Endothelial cell of umbilical vein (primary cell): Measurements from ENCODE around the gene TMEM184B. TPM values are rescaled to one million over a fixed set of nuclear protein-coding genes. Genes with fewer than 3 reads are reported as not detected.
A peak's percentile ranks its signal among the peaks of the same experiment; 100 is the strongest.

Experiments used
- BruUV-seq: library from RNA; stranded (reverse); fragments of 400-500 nt; replicated peaks from 2 replicates; lab custom pipeline; 2021; lab: Mats Ljungman, UMichigan
- CTCF ChIA-PET: fragments of 300-600, 350-600 bp; sonication (Branson Sonifier 250); formaldehyde crosslinking; loops from one replicate; lab custom pipeline; 2021; ENCODE audit warnings: antibody characterized with exemption, inconsistent platforms; lab: Charles Lee
- POLR2A ChIA-PET: fragments of 300-600, 350-600 bp; sonication (Branson Sonifier 250); formaldehyde crosslinking; loops from one replicate; lab custom pipeline; 2021; ENCODE audit warnings: antibody characterized with exemption, inconsistent platforms; lab: Charles Lee
- DNase-seq: peaks from one replicate; pipeline ENCODE4 v3.0.0-alpha.2; 2011; ENCODE audit warnings: low read depth, low spot score
- FAIRE-seq: peaks from 2 replicates; lab custom pipeline; 2011; peaks lifted over from hg19 to GRCh38; lab: Jason Lieb, UNC
- H2AFZ ChIP-seq: 2 replicates; pipeline ENCODE4 v1.6.0; 2012; ENCODE audit warnings: low read depth, low read length, control low read depth, inconsistent platforms
- H3K27ac ChIP-seq: 2 replicates; pipeline ENCODE4 v1.5.1; 2011; ENCODE audit warnings: low read depth, mild to moderate bottlenecking, control low read depth, low read length, moderate library complexity; ENCODE audit not compliant: insufficient read depth
- H3K27me3 ChIP-seq, 2 experiments: 2 replicates each; pipeline versions ENCODE4 v1.6.0 to v1.6.1; 2011; ENCODE audit warnings: low read length in 2 of 2, mixed read lengths in 1 of 2; ENCODE audit not compliant: control insufficient read depth in 2 of 2, insufficient read depth in 2 of 2
- H3K36me3 ChIP-seq, 2 experiments: 2 replicates in 1 of 2; 3 replicates in 1 of 2; pipeline ENCODE4 v1.5.1; 2011; ENCODE audit warnings: low read length in 2 of 2, mild to moderate bottlenecking in 1 of 2, moderate library complexity in 1 of 2; ENCODE audit not compliant: control insufficient read depth in 2 of 2, insufficient read depth in 2 of 2; ENCODE audit errors: extremely low read depth in 1 of 2
- H3K4me1 ChIP-seq: 3 replicates; pipeline ENCODE4 v1.5.1; 2011; ENCODE audit warnings: mild to moderate bottlenecking, low read length; ENCODE audit not compliant: control insufficient read depth, insufficient read depth; ENCODE audit errors: extremely low read depth
- H3K4me2 ChIP-seq: 2 replicates; pipeline ENCODE4 v1.6.1; 2011; ENCODE audit warnings: low read length, control low read depth, mixed read lengths; ENCODE audit not compliant: insufficient read depth
- H3K4me3 ChIP-seq, 3 experiments: fragments of 200-600 bp in 1 of 3; sonication (generic), shearing (Covaris generic) in 1 of 3; replicated peaks in 1 of 3; 2 replicates each; pipeline ENCODE4 v1.5.1; 2011 to 2016; ENCODE audit warnings: control low read depth in 3 of 3, low read length in 3 of 3, mild to moderate bottlenecking in 2 of 3, inconsistent platforms in 1 of 3, low read depth in 1 of 3, moderate library complexity in 1 of 3; ENCODE audit not compliant: insufficient read depth in 1 of 3
- H3K79me2 ChIP-seq: 2 replicates; pipeline ENCODE4 v1.6.0; 2012; ENCODE audit warnings: low read length, inconsistent platforms; ENCODE audit not compliant: control insufficient read depth, insufficient read depth
- H3K9ac ChIP-seq: replicated peaks from 2 replicates; pipeline ENCODE3; 2011; ENCODE audit warnings: low read length, control low read depth; ENCODE audit not compliant: insufficient read depth; ENCODE audit errors: extremely low read depth
- H3K9me1 ChIP-seq: replicated peaks from 3 replicates; pipeline ENCODE4 v1.6.0; 2011; ENCODE audit warnings: mild to moderate bottlenecking, low read length; ENCODE audit not compliant: control insufficient read depth, insufficient read depth; ENCODE audit errors: extremely low read depth
- H3K9me3 ChIP-seq: replicated peaks from 2 replicates; pipeline ENCODE4 v1.5.1; 2012; ENCODE audit warnings: low read length, inconsistent platforms; ENCODE audit not compliant: control insufficient read depth, insufficient read depth
- H4K20me1 ChIP-seq: replicated peaks from 2 replicates; pipeline ENCODE3; 2011; ENCODE audit warnings: mild to moderate bottlenecking, low read length; ENCODE audit not compliant: control insufficient read depth, insufficient read depth; ENCODE audit errors: extremely low read depth
- EZH2 ChIP-seq: IDR thresholded peaks from 2 replicates; pipeline ENCODE4 v1.6.1; 2012; ENCODE audit warnings: borderline replicate concordance, low read depth, mild to moderate bottlenecking, moderate library complexity, low read length, inconsistent platforms; ENCODE audit not compliant: severe bottlenecking
- FOS ChIP-seq: IDR thresholded peaks from 2 replicates; pipeline ENCODE4 v1.6.1; 2011; ENCODE audit warnings: mild to moderate bottlenecking, low read length, moderate library complexity, borderline replicate concordance; ENCODE audit not compliant: insufficient read depth
- GATA2 ChIP-seq: IDR thresholded peaks from 2 replicates; pipeline ENCODE4 v1.7.0; 2011; ENCODE audit warnings: low read depth, mild to moderate bottlenecking, moderate library complexity, mixed read lengths, low read length; ENCODE audit not compliant: insufficient read length, insufficient read depth
- JUN ChIP-seq: IDR thresholded peaks from 2 replicates; pipeline ENCODE4 v1.6.1; 2011; ENCODE audit warnings: borderline replicate concordance, low read depth; ENCODE audit not compliant: insufficient read length, insufficient read depth
- POLR2A ChIP-seq: IDR thresholded peaks from 2 replicates; pipeline ENCODE4 v1.6.1; 2012; ENCODE audit warnings: low read depth, mild to moderate bottlenecking, control low read depth, low read length
- POLR2AphosphoS5 ChIP-seq: IDR thresholded peaks from 2 replicates; pipeline ENCODE4 v1.6.1; 2012; ENCODE audit warnings: low read depth, mild to moderate bottlenecking, control low read depth, low read length, moderate library complexity; ENCODE audit not compliant: insufficient read depth
- dilution Hi-C: fragments of 300-500 bp; cut with MboI; formaldehyde crosslinking; loops from one replicate; pipeline ENCODE4 v1.15.0; 2019; ENCODE audit warnings: low sequenced_read_pairs; ENCODE audit not compliant: extremely low pct_ligation_motif_present
- intact Hi-C: fragments of 100-400 bp; cut with micrococcal nuclease; formaldehyde crosslinking; loops from one replicate; pipeline ENCODE4 v1.10.0; 2022
- polyA plus RNA-seq, 4 experiments: library from polyadenylated mRNA; depleted of rRNA in 3 of 4; stranded (reverse) in 3 of 4; unstranded in 1 of 4; fragments of >200 nt; gene quantifications; 2 replicates each; pipeline versions ENCODE4 v1.2.1 to v1.2.3, GENCODE V29; 2011 to 2012; ENCODE audit warnings: missing spikeins in 1 of 4
- total RNA-seq: library from RNA; stranded (reverse); gene quantifications from 2 replicates; pipeline ENCODE4 v1.2.3, GENCODE V29; 2021
- TF ChIP-seq, protein P1 (sequence below), 2 donors: IDR thresholded peaks; 1 replicate in 1 of 2; 2 replicates in 1 of 2; pipeline ENCODE4 v1.5.1; 2011; ENCODE audit warnings: low read length in 2 of 2, mild to moderate bottlenecking in 2 of 2, moderate library complexity in 2 of 2, control low read depth in 1 of 2, inconsistent platforms in 1 of 2, low read depth in 1 of 2; ENCODE audit not compliant: insufficient read depth in 1 of 2; ENCODE audit errors: extremely low read depth in 1 of 2

TMEM184B gene
- total and polyA plus RNA-seq, 2 donors (not counting 3 experiments of a cell fraction or from before 2014, with no cell fraction given), result 72.5 to 96.6 TPM

DNA sequence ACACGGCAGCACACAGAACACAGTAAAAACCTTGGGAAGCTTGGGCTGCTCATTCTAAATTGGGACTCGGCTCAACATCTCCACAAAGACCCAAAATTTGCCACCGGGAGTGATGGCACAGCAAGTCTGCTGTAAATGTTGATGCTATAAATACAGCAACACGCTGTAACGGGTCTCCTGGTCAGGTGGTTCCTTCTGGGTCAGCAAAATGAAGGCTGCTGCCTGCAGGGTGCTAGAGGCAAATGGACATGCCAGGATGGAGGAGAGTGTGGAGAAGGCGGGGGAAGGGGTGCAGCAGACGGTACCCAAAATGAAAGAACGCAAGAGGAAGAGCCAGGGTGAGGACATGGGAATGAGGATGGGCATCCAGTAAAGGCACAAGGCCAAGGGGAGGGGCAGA lies 40.6 kb downstream of the TMEM184B start:
- Histone ChIP-seq H3K4me1 (peaks cover 41% of the 10 kb centered on the region), H2AFZ (no peak overlapping the region), H3K79me2 (no peaks in the 10 kb centered on the region), H3K27me3 (no peaks in the 10 kb centered on the region), H3K9me3 (no peaks in the 10 kb centered on the region), H3K27ac (no peak overlapping the region), H3K9me1 (no peaks in the 10 kb centered on the region), H3K9ac (no peak overlapping the region), H3K4me2 (no peak overlapping the region), H3K4me3 (no peak overlapping the region), H4K20me1 (no peaks in the 10 kb centered on the region), H3K36me3 (peaks cover 5 to 29% of the 10 kb centered on the region in 2 experiments)
- TF ChIP-seq FOS (no peak), EZH2 (no peak), POLR2A (no peak), JUN (no peak)
- TF ChIP-seq, protein P1, sequence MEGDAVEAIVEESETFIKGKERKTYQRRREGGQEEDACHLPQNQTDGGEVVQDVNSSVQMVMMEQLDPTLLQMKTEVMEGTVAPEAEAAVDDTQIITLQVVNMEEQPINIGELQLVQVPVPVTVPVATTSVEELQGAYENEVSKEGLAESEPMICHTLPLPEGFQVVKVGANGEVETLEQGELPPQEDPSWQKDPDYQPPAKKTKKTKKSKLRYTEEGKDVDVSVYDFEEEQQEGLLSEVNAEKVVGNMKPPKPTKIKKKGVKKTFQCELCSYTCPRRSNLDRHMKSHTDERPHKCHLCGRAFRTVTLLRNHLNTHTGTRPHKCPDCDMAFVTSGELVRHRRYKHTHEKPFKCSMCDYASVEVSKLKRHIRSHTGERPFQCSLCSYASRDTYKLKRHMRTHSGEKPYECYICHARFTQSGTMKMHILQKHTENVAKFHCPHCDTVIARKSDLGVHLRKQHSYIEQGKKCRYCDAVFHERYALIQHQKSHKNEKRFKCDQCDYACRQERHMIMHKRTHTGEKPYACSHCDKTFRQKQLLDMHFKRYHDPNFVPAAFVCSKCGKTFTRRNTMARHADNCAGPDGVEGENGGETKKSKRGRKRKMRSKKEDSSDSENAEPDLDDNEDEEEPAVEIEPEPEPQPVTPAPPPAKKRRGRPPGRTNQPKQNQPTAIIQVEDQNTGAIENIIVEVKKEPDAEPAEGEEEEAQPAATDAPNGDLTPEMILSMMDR (IDR thresholded peaks at IDR 0.05; ENCODE audit: extremely low read depth in 1 of 2, insufficient read depth in 1 of 2, low read depth in 1 of 2, low read length in 2 of 2), result no peak
- FAIRE-seq, result no peak
- intact Hi-C loops, result loop anchor here (10.0 kb wide), 2 partner anchors 123 to 343 kb away; partner anchors contain the start of gene DMC1
- POLR2A ChIA-PET, result no interaction called here
- dilution Hi-C loops, result no loop called here
- BruUV-seq, result no TSS peak
- no peak for DNase-seq
- CTCF ChIA-PET, result interaction anchor here (0.8 kb wide), 1 partner anchor 9 kb away, joined by 3 read pairs; no protein-coding TSS in a partner anchor

- Histone ChIP-seq H3K4me1 (peaks cover 41% of the 10 kb centered on the region), H3K79me2 (no peaks in the 10 kb centered on the region), H3K9me1 (no peaks in the 10 kb centered on the region), H3K27ac (peak overlapping the region; percentile 77), H3K36me3 (peaks cover 5 to 31% of the 10 kb centered on the region in 2 experiments), H3K27me3 (no peaks in the 10 kb centered on the region), H2AFZ (no peak overlapping the region), H3K4me3 (no peak overlapping the region), H3K9me3 (no peaks in the 10 kb centered on the region), H3K4me2 (peak overlapping the region; percentile 11), H4K20me1 (no peaks in the 10 kb centered on the region), H3K9ac (peak overlapping the region; percentile 28)
- CTCF ChIA-PET, result interaction anchor here (0.6 to 3.6 kb wide), 15 partner anchors 9 to 178 kb away, joined by 3 to 44 read pairs (median 8); partner anchors contain the start of gene MAFF
- dilution Hi-C loops (no loop called here), intact Hi-C loops (loop anchor here (1.0 to 10.0 kb wide), 4 partner anchors 8 to 344 kb away; partner anchors contain the start of gene DMC1)
- POLR2A ChIA-PET, result interaction anchor here (0.6 kb wide), 1 partner anchor 74 kb away, joined by 3 read pairs; no protein-coding TSS in a partner anchor
- DNase-seq, result peak; percentile 53
- BruUV-seq, result no TSS peak
- FAIRE-seq, result peak; percentile 89
- TF ChIP-seq EZH2 (no peak), GATA2 (no peak), POLR2A (no peak), POLR2AphosphoS5 (peak; percentile 33)
Observed at GRCh38 chr22:38230916-38231315, 41.9 kb downstream of the TMEM184B start.
